HT-29 (cell line): ENCODE results near the gene IFNA13. TPM values are rescaled to one million over a fixed set of nuclear protein-coding genes. Genes with fewer than 3 reads are reported as not detected.

Experiments used
- DNase-seq: peaks from one replicate; pipeline ENCODE4 v3.0.0-alpha.2; 2015; ENCODE audit warnings: low spot score
- total RNA-seq: library from RNA; depleted of rRNA; stranded (reverse); fragments of >200 nt; shearing (Covaris generic); gene quantifications from 2 replicates; pipeline ENCODE4 v1.2.3, GENCODE V29; 2014; rRNA removed

Gene IFNA13
- total RNA-seq, 1 experiment from 2014 or later: not detected

DNA sequence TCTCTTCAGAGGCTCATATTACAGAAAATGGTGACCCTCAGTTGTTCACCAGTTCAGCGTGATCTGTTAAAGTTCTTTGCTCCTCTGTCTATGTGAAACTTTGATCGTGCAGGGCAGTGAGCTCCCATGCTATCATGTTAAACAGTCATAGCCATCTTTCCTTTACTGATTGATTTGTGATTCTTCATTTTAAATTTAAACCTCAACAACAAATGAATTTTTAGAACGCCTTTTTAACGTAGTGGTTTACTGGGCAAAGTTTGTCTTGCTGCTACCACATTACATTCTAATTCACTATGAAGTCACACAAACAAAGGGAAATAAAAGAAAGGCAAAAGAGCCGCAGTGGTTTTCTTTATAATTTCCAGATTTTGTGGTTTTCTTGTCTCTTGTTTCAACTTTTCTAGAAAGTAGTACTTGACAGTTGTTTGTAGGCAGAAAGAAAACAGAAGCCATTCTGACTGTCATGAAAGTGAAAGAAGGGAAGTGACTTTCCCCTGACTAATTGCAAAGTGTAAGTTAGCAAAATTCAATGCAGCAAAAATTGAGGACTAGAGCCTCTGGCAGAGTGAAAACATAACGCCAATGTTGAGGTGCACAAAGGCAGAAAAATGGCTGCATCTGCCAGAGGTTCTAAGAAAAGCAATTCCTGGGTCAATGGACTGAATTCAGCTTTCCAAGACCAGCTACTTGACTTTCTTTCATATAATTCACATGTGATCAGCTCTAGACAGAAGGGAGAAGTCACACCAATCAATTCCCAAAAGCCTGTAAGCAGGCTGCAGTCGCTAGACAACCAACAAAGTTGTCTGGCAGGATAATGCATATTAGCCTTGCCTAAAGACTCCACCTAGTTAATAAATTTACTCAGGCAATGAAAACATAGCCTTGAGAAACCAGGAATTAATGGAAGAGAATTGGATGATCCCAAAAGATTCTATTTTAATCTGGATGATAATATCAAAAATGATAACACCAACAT is 10.1 kb downstream of the IFNA13 start:
- no peak for DNase-seq

DNA sequence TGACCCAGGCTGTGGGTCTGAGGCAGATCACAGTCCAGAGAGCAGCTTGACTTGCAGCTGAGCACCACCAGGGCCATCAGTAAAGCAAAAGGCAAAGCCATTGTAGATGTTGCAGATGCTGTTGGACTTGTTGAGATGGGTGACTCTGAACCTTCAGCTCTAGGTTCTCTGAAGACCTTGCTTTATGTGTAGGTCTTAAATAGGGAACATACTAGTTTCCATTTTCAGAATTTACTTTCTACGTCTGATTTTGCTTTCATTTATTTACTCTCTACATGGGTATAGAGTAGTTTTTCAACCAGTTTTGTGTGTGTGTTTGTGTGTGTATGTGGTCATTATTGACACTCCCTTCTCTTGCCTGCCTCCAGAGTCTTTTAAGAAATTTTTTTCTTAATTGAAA is 17.1 kb downstream of the IFNA13 start, which contains the start of gene IFNA6:
TSS of gene IFNA6 (minus strand) at position 101 of the 400 bp plus-strand sequence. CDS start at position 101, 0 bp downstream.
- DNase-seq: no peak

DNA sequence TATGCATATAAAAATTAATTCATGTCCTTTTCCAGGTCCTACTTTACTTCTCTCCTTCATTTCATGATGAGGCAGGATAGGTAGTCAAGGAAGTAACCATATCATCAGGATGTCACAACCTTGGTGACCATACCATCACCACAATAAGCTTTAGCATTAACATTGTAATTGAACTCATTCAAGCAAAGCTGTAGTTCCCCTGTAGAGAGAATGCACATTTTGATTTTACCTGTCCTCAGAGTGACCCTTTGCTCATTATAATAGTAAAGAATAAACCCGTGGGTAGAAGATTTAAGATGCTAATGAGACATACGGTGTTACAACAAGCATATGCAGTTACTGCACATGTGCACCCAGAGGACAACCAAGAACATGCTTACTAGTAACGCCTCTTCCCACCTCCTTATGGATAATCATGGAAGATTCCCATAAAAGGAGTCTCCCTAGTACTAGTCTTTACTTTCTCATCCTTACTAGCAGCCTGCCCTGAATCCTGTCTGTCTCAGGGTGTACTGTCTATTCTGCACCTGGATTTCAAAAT is 19.4 kb downstream of the IFNA13 start:
- no peak for DNase-seq

DNA sequence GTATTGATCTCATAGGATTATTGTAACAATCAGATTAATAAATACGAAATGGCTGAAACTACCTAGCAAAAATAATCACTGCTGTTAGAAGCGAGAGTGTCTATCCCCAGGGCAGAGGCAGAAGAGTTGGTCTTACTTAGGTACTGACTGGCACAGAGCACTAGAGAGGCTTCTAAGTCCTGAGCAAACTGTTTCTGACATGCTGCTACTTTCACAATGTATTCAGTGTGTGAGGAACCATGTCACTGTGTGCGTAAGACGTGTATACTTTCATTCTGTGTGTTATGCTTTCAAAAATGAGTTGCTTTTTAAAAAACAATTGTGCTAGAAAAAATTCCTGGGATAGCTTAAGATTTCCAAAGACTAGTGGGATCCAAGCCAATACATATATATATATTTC is 27.1 kb downstream of the IFNA13 start:
- no peak for DNase-seq

DNA sequence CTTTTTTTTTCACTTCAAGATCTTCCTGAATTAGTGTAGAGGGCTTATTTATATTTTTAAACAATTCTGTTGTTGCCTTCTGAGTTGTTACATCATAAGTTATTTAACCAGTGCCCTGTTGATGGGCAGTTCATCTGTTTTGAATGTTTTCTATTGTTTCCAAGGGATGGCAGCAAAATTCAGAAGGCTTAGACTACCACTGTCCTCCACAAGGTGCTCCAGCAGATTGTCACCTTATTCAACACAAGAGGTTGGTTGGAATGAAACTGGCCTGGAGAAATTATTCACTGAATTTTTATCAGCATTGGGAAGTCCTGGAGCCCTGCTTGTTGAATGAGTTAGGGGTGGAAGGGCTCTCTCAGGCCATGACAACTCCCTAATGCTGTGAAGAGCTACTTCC is 31.4 kb downstream of the IFNA13 start:
- peak; percentile 47 for DNase-seq

DNA sequence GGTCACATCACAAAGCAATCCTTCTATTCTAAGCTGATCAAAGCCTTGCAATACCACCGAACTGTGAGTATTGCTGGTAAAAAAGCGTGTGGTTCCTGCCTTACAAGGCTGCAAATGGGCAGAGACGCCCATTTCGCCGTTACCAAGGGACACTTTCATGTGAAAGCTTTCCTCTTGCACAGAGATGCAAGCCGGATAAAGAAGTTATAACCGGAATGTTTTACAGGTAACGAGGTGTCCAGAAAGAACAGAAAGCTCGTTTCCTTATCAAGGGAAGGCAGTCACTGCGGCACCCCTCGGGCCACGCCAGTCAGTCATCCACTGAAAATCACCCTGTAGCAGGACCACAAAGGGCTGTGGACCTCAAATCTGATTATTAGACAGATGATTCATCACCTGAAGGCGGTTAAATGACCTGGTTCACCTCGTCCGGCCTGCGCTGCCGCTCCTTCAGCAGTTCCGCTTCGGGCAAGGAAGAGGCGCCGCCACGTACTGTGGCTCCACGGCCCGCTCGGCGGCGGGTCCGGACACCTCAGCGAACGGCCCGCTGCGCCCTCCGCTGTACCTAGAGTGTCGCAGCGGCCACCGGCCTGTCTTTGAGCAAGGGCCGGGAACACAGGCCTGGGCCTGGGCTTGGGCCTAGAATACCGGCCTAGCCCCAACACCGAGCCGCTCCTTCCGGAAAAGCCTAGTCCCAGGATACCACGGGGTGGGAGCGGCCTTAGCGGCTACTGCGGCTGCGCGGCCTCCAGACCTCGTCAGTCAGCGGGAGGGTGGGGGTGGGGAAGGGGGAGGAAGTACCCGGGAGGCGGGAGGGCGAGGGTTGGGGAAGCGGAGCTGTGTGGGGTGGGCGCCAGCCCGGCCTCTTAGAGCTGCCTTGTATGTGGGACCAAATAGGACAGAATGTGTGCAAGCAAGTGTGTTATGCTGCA is 32.9 kb downstream of the IFNA13 start, which contains the start of gene KLHL9:
TSS of gene KLHL9 (minus strand) at position 704 of the 932 bp plus-strand sequence. CDS start at position 159, 545 bp downstream.
- peak; percentile 94 for DNase-seq

DNA sequence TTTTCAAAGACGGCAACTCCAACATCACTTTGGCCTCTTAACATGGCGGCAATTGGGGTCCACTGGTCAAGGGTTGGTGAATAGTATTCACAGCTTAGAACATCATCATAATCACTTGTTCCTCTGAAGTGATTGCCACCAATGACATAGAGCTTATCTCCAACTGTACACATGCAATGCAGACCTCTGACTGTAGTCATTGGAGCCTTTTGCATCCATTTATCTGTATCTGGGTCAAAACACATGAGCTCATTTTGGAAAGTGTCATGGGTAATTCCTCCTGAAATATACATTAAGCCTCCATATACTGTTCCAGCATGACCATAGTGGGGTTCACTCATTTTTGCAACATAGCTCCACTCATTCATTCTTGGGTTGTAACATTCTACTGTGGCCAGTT is 34.6 kb downstream of the IFNA13 start:
- DNase-seq: no peak

DNA sequence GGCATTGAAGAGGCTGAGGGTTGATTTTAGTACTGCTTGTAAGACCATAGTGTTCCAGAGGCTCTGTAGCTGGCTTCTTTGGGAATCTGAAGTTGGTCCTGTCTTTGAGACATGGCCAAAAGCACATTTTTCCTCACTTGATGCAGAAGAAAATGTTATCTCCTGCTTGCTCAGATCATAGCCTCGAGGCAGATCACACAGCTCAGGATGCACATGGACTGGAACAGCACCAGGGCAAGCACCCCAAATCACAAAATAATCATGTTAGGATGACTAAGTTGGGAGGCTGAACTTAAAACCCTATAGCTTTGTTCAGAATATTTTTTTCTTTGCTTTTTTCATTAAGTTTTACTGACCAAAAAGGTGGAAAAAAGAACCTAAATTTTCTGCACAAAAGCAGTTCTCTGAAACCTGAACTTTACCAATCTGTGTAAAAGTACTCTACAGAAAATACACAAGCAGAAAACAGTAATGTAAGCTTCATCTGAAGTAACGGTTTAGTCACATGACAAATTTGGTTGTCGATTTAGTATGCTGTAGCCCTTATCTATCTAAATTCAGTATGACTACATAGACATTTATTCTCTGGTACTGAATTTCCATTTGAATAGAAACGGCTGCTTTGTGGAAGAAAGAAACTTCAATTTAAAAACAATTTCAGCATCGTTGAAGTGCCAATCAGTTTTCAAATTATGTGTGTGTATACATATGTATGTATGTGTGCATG is 36.0 kb downstream of the IFNA13 start:
- DNase-seq: no peak

DNA sequence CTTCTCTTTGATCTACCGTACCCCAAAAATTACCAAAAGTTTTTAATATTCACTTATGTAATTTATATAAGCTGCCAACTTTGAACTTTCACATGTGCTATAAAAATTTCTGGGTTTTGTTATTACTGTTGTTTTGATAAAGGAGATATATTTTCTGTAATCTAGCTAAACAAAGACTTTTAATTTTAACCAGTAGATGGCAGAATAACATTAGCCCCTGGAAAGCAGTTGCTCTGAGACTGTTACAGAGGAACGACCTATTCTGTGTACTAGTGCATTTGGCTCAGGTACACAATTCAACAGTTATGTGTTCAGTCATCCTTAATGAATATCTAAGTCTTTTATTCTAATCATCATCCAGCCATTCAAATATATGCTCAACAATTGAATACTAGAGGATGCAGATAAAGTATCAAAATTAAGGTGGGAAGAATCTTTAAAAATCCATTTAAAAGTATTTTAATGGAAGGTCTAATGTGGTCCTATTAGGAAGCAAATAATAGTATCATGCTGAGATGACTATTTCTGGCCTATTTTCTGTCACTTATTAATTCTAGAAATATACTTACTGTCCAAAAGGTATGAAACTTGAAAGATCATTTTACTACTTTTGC is 41.2 kb downstream of the IFNA13 start:
- DNase-seq: peak; percentile 72

DNA sequence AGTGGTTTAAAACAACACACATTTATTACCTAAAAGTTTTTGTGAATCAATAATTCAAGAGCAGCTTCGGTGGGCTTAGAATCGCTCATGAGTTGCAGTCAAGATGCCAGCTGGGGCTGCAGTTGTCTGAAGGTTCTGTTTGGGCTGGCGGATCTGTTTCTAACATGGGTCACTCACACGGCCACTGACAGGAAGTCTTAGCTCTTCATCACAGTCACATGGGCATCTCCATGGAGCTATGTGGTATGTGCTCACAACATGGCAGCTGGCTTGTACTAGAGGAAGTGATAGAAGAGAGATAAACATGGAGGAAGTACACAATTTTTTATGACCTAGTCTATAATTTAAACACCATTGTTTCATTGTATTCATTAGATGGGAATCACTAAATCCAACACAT is 43.8 kb downstream of the IFNA13 start:
- DNase-seq: no peak

DNA sequence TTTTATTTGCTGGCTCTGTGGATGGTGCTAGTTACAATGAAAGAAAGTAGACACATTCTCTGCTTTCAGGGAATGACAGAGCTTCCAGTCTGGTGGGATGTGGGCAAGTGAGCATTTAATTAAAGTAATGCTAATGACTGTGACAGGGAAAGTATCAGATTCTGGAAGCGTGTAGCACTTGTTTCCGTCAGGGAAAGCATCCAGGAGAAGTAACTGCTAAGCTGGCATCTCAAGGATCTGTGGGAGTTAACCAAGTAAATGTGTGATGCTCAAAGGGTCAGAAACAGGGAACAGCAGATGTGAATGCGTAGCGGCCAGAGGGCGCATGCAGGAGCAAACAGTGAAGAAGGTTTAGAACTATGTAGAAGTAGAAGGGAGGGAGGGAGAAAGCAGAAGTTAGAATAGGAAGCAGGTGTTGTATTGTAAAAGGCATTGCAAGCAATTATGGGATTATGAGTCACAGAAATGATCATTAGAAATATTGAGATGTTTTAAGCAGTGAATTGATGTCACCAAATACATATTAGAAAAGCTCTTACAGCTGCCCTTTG is 44.9 kb downstream of the IFNA13 start:
- DNase-seq: no peak

DNA sequence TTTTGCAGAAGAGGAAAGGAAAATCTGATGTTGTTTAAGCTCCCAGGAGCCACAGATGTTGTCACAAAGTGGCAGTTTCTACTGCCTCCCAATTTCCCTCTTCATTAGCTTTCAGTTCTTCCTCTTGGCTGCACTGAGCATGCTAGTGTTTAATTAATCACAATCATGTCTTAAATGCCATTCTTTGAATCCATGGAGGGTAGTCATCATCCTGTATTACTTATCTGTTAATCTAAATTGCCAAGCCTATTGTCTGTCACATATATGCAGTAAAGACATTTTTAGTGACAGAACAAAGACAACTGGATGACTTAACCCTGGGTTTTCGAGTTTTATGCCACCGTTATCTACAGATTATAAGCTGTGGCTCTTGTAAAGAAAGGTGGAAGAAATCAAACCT is 47.4 kb downstream of the IFNA13 start:
- DNase-seq: no peak

DNA sequence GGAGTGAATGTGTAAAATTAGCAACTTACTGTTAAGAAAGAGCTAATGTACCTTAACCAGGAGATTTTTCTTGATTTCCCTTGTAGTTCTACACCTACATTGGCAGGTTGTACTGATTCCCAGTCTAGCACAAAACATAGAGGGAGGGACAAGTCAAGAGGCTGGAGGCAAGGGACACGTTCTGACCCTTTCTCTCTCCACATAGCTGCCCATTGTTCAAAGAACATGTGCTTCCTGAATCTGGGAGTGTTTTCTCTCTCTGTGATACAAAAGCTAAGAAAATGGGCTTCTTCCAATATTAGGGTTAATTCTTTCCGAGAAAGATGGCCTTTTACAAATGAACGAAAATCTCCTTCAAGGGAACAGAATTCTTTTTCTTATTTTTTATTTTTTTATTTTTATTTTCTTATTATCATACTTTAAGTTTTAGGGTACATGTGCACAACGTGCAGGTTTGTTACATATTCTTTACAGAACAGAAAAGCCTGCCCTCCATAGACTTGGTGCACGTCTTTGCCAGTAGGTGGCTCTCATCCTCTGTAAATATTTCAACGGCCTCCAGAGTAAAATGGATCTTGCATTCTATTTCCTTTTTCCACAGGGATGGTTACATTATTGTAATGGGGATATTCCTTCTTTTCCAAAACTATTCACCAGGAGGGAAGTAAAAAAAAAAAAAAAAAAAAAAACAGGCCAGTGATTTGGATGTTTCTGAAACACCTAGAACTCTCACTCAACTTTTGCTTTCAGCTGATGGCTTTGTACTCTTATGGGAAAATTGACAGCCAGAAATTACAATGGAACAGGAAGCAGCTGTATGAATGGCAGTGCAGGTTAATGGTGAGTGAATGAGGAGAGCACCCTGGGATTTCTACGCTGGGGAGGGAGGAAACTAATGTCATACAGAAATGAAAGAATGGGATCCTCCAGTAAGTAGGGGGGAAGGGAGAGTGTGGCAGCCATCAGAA is 49.6 kb downstream of the IFNA13 start:
- peak; percentile 64 for DNase-seq

Other genes starting within 250 kb of the IFNA13 start
- not detected in 2 replicates for gene IFNW1, start 226.2 kb downstream of the IFNA13 start, total RNA-seq
- gene IFNA21, start 201.4 kb downstream of the IFNA13 start, total RNA-seq: not detected in 2 replicates
- gene IFNA4, start 180.5 kb downstream of the IFNA13 start, total RNA-seq: not detected in 2 replicates
- not detected in 2 replicates for gene IFNA7, start 165.9 kb downstream of the IFNA13 start, total RNA-seq
- not detected in 2 replicates for gene IFNA10, start 160.9 kb downstream of the IFNA13 start, total RNA-seq
- gene IFNA16, start 150.7 kb downstream of the IFNA13 start, total RNA-seq: not detected in 2 replicates
- gene IFNA17, start 139.8 kb downstream of the IFNA13 start, total RNA-seq: not detected in 2 replicates
- gene IFNA14, start 128.1 kb downstream of the IFNA13 start, total RNA-seq: not detected in 2 replicates
- not detected in 2 replicates for gene IFNA5, start 62.7 kb downstream of the IFNA13 start, total RNA-seq
- gene KLHL9, start 32.7 kb downstream of the IFNA13 start, total RNA-seq: 8.8 and 10.0 TPM in 2 replicates
- not detected in 2 replicates for gene IFNA6, start 17.2 kb downstream of the IFNA13 start, total RNA-seq
- not detected in 2 replicates for gene IFNA2, start 17.3 kb upstream of the IFNA13 start, total RNA-seq
- gene IFNA8, start 41.1 kb upstream of the IFNA13 start, total RNA-seq: not detected in 2 replicates
- gene IFNA1, start 72.4 kb upstream of the IFNA13 start, total RNA-seq: not detected in 2 replicates
- gene IFNE, start 114.3 kb upstream of the IFNA13 start, total RNA-seq: 0.52 and 0.56 TPM in 2 replicates